Measurements from ENCODE around the gene PITPNC1.
"Not testable (repeated sequence)": the region's sequence is repeated elsewhere in the genome, so short reads cannot be mapped to it uniquely, and the experiment has no call there.

Gene PITPNC1

GRCh38 chr17:67376737-67377487, at the start of gene PITPNC1:
Gene PITPNC1, plus strand, starts transcription at chr17:67377281.
- peak in 1 of 2 experiments; percentile 76 for DNase-seq

GRCh38 chr17:67328026-67328425, 49.1 kb upstream of the PITPNC1 start:
- DNase-seq, result no peak

GRCh38 chr17:67331381-67332161, 45.5 kb upstream of the PITPNC1 start:
- not testable (repeated sequence) for DNase-seq

- DNase-seq, result not testable (repeated sequence)
Measured at GRCh38 chr17:67332162-67332508, 44.9 kb upstream of the PITPNC1 start.

GRCh38 chr17:67335245-67335835, 41.7 kb upstream of the PITPNC1 start:
- no peak for DNase-seq

GRCh38 chr17:67336859-67337258, 40.2 kb upstream of the PITPNC1 start:
- no peak for DNase-seq

GRCh38 chr17:67338353-67338752, 38.7 kb upstream of the PITPNC1 start:
- DNase-seq, result not testable (repeated sequence)

GRCh38 chr17:67343237-67343636, 33.8 kb upstream of the PITPNC1 start:
- DNase-seq, result no peak

- no peak for DNase-seq
Measured at GRCh38 chr17:67347826-67348225, 29.3 kb upstream of the PITPNC1 start.

GRCh38 chr17:67349420-67349819, 27.7 kb upstream of the PITPNC1 start:
- DNase-seq, result no peak

- DNase-seq, result no peak
Measured at GRCh38 chr17:67353161-67353560, 23.9 kb upstream of the PITPNC1 start.

GRCh38 chr17:67353929-67354574, 23.0 kb upstream of the PITPNC1 start:
- no peak for DNase-seq

- DNase-seq, result no peak
Measured at GRCh38 chr17:67358612-67359011, 18.5 kb upstream of the PITPNC1 start.

- DNase-seq, result no peak
Measured at GRCh38 chr17:67359960-67360791, 16.9 kb upstream of the PITPNC1 start.

- DNase-seq, result no peak
Measured at GRCh38 chr17:67360880-67361279, 16.2 kb upstream of the PITPNC1 start.

- DNase-seq, result no peak
Measured at GRCh38 chr17:67362173-67362572, 14.9 kb upstream of the PITPNC1 start.

GRCh38 chr17:67364847-67365737, 12.0 kb upstream of the PITPNC1 start:
- no peak for DNase-seq

GRCh38 chr17:67365738-67366192, 11.3 kb upstream of the PITPNC1 start:
- no peak for DNase-seq

- DNase-seq, result peak; percentile 65 to 89
Measured at GRCh38 chr17:67366193-67367157, 10.6 kb upstream of the PITPNC1 start, which contains the start of gene PSMD12. Gene PSMD12, minus strand, starts transcription at chr17:67366577. Its CDS starts 58 bp downstream, at chr17:67366519.

- DNase-seq, result no peak
Measured at GRCh38 chr17:67369676-67370075, 7.4 kb upstream of the PITPNC1 start.
